GM12878 (cell line): Measurements from ENCODE around the gene ZNF69. TPM values are rescaled to one million over a fixed set of nuclear protein-coding genes. Genes with fewer than 3 reads are reported as not detected.

Experiments used
- BACH1 ChIP-seq: fragments of 450-650 bp; IDR thresholded peaks from 2 replicates; pipeline ENCODE4 v1.6.1; 2017; ENCODE audit warnings: mild to moderate bottlenecking, borderline replicate concordance
- HDGF ChIP-seq: fragments of 450-650 bp; IDR thresholded peaks from 2 replicates; pipeline ENCODE4 v1.6.1; 2016; ENCODE audit warnings: antibody characterized with exemption
- NFYB ChIP-seq: IDR thresholded peaks from 2 replicates; pipeline ENCODE4 v1.6.1; 2011; ENCODE audit warnings: low read depth, mild to moderate bottlenecking, low read length, improper control_type of control experiment, moderate library complexity; ENCODE audit not compliant: insufficient read depth
- polyA plus RNA-seq, 11 experiments: library from polyadenylated mRNA; depleted of rRNA in 4 of 11; unstranded in 6 of 11; stranded (reverse) in 5 of 11; fragments of >200 nt; fragmentation: Nextera tagmentation in 4 of 11; fragmentation: Illumina TruSeq in 1 of 11; extraction: Ambion mirVana in 4 of 11; extraction: Trizol in 1 of 11; gene quantifications; 1 replicate in 1 of 11; 2 replicates in 10 of 11; pipeline versions ENCODE4 v1.2.1 to v1.2.3, GENCODE V29; 2011 to 2016; ENCODE audit warnings: inconsistent platforms in 2 of 11, missing spikeins in 2 of 11, low read depth in 1 of 11
- total RNA-seq, 4 experiments: library from RNA; depleted of rRNA in 3 of 4; stranded (reverse); fragments of >200 nt in 3 of 4; fragmentation: Illumina TruSeq in 1 of 4; extraction: Trizol in 1 of 4; gene quantifications; 2 replicates each; pipeline versions ENCODE4 v1.2.1 to v1.2.3, GENCODE V29; 2013 to 2021

Gene ZNF69
- total and polyA plus RNA-seq, 10 of the 15 experiments (the other 5 are each of a cell fraction or from before 2014, with no cell fraction given) = 0.15 to 0.63 (median 0.49) TPM

DNA sequence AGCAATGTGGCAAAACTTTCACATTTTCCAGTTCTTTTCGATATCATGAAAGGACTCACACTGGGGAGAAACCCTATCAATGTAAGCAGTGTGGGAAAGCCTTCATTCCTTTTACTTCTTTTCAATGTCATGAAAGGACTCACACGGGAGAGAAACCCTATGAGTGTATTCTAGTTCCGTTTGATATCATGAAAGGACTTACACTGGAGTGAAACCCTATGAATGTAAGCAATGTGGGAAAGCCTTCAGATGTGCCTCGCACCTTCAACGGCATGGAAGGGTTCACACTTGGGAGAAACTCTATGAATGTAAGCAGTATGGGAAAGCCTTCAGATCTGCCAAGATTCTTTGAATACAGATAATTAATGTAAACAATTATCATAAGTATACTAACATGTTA, 62.7 kb downstream of the ZNF69 start (continued):
- TF ChIP-seq BACH1 (no peak), HDGF (no peak), NFYB (no peak)

Other genes starting within 250 kb of the ZNF69 start
Only the 7 nearest of the 10 such genes appear.
- 4.1 and 4.5 TPM in 2 replicates for gene ZNF441, start 120.8 kb upstream of the ZNF69 start, total RNA-seq (2014; rRNA removed)
- 6.1 and 7.7 TPM in 2 replicates for gene ZNF441, start 120.8 kb upstream of the ZNF69 start, total RNA-seq (2014; rRNA removed; fragmentation: Illumina TruSeq; extraction: Trizol)
- 3.0 and 4.1 TPM in 2 replicates for gene ZNF441, start 120.8 kb upstream of the ZNF69 start, total RNA-seq (2021)
- gene ZNF441, start 120.8 kb upstream of the ZNF69 start, polyA plus RNA-seq (2011; rRNA removed) = 9.4 and 15.1 TPM in 2 replicates
- 4.2 and 5.0 TPM in 2 replicates for gene ZNF441, start 120.8 kb upstream of the ZNF69 start, polyA plus RNA-seq (2014; fragmentation: Illumina TruSeq; extraction: Trizol)
- gene ZNF441, start 120.8 kb upstream of the ZNF69 start, polyA plus RNA-seq (2014; fragmentation: Nextera tagmentation; extraction: Ambion mirVana) = 1 to 10 TPM; 1.0 to 1.3 TPM
- gene ZNF441, start 120.8 kb upstream of the ZNF69 start, polyA plus RNA-seq (2014; rRNA removed) = 2.6 and 4.0 TPM in 2 replicates
- 1 to 10 TPM; 4.5 to 5.5 TPM for gene ZNF441, start 120.8 kb upstream of the ZNF69 start, polyA plus RNA-seq (2016; fragmentation: Nextera tagmentation; extraction: Ambion mirVana)
- gene ZNF491, start 89.3 kb upstream of the ZNF69 start, total RNA-seq (2014; rRNA removed) = 0.56 and 1.0 TPM in 2 replicates
- 0.58 and 0.69 TPM in 2 replicates for gene ZNF491, start 89.3 kb upstream of the ZNF69 start, total RNA-seq (2014; rRNA removed; fragmentation: Illumina TruSeq; extraction: Trizol)
- gene ZNF491, start 89.3 kb upstream of the ZNF69 start, total RNA-seq (2021) = 0.26 and 0.51 TPM in 2 replicates
- gene ZNF491, start 89.3 kb upstream of the ZNF69 start, polyA plus RNA-seq (2011; rRNA removed) = 0.19 and 0.22 TPM in 2 replicates
- 0.72 and 1.2 TPM in 2 replicates for gene ZNF491, start 89.3 kb upstream of the ZNF69 start, polyA plus RNA-seq (2014; fragmentation: Illumina TruSeq; extraction: Trizol)
- under 1 TPM; 0.18 to 0.49 TPM for gene ZNF491, start 89.3 kb upstream of the ZNF69 start, polyA plus RNA-seq (2014; fragmentation: Nextera tagmentation; extraction: Ambion mirVana)
- gene ZNF491, start 89.3 kb upstream of the ZNF69 start, polyA plus RNA-seq (2014; rRNA removed) = 0.28 and 1.4 TPM in 2 replicates
- gene ZNF491, start 89.3 kb upstream of the ZNF69 start, polyA plus RNA-seq (2016; fragmentation: Nextera tagmentation; extraction: Ambion mirVana) = under 1 TPM; 0.21 to 0.23 TPM
- gene ZNF440, start 73.5 kb upstream of the ZNF69 start, total RNA-seq (2014; rRNA removed) = 4.9 and 6.3 TPM in 2 replicates
- gene ZNF440, start 73.5 kb upstream of the ZNF69 start, total RNA-seq (2014; rRNA removed; fragmentation: Illumina TruSeq; extraction: Trizol) = 8.2 and 8.9 TPM in 2 replicates
- gene ZNF440, start 73.5 kb upstream of the ZNF69 start, total RNA-seq (2021) = 3.6 and 7.0 TPM in 2 replicates
- gene ZNF440, start 73.5 kb upstream of the ZNF69 start, polyA plus RNA-seq (2011; rRNA removed) = 3.6 and 5.4 TPM in 2 replicates
- 4.0 and 5.3 TPM in 2 replicates for gene ZNF440, start 73.5 kb upstream of the ZNF69 start, polyA plus RNA-seq (2014; fragmentation: Illumina TruSeq; extraction: Trizol)
- 1 to 10 TPM; 1.3 to 2.1 TPM for gene ZNF440, start 73.5 kb upstream of the ZNF69 start, polyA plus RNA-seq (2014; fragmentation: Nextera tagmentation; extraction: Ambion mirVana)
- gene ZNF440, start 73.5 kb upstream of the ZNF69 start, polyA plus RNA-seq (2014; rRNA removed) = 4.8 and 5.6 TPM in 2 replicates
- gene ZNF440, start 73.5 kb upstream of the ZNF69 start, polyA plus RNA-seq (2016; fragmentation: Nextera tagmentation; extraction: Ambion mirVana) = 1 to 10 TPM; 1.8 to 2.8 TPM
- gene ZNF439, start 39.1 kb upstream of the ZNF69 start, total RNA-seq (2014; rRNA removed) = 1.2 and 1.8 TPM in 2 replicates
- gene ZNF439, start 39.1 kb upstream of the ZNF69 start, total RNA-seq (2014; rRNA removed; fragmentation: Illumina TruSeq; extraction: Trizol) = 2.4 and 2.5 TPM in 2 replicates
- gene ZNF439, start 39.1 kb upstream of the ZNF69 start, total RNA-seq (2021) = 1.2 and 1.8 TPM in 2 replicates
- 0.53 and 0.79 TPM in 2 replicates for gene ZNF439, start 39.1 kb upstream of the ZNF69 start, polyA plus RNA-seq (2011; rRNA removed)
- 1.4 and 2.2 TPM in 2 replicates for gene ZNF439, start 39.1 kb upstream of the ZNF69 start, polyA plus RNA-seq (2014; fragmentation: Illumina TruSeq; extraction: Trizol)
- gene ZNF439, start 39.1 kb upstream of the ZNF69 start, polyA plus RNA-seq (2014; fragmentation: Nextera tagmentation; extraction: Ambion mirVana) = under 1 TPM; 0.43 to 0.77 TPM
- 1.4 and 1.7 TPM in 2 replicates for gene ZNF439, start 39.1 kb upstream of the ZNF69 start, polyA plus RNA-seq (2014; rRNA removed)
- gene ZNF439, start 39.1 kb upstream of the ZNF69 start, polyA plus RNA-seq (2016; fragmentation: Nextera tagmentation; extraction: Ambion mirVana) = 1 to 10 TPM; 1.1 to 1.2 TPM
- 10.5 and 12.4 TPM in 2 replicates for gene ZNF700, start 37.3 kb downstream of the ZNF69 start, total RNA-seq (2014; rRNA removed)
- gene ZNF700, start 37.3 kb downstream of the ZNF69 start, total RNA-seq (2014; rRNA removed; fragmentation: Illumina TruSeq; extraction: Trizol) = 15.1 and 16.2 TPM in 2 replicates
- gene ZNF700, start 37.3 kb downstream of the ZNF69 start, total RNA-seq (2021) = 11.2 and 11.8 TPM in 2 replicates
- 16.0 and 24.7 TPM in 2 replicates for gene ZNF700, start 37.3 kb downstream of the ZNF69 start, polyA plus RNA-seq (2011; rRNA removed)
- 13.6 and 16.3 TPM in 2 replicates for gene ZNF700, start 37.3 kb downstream of the ZNF69 start, polyA plus RNA-seq (2014; fragmentation: Illumina TruSeq; extraction: Trizol)
- gene ZNF700, start 37.3 kb downstream of the ZNF69 start, polyA plus RNA-seq (2014; fragmentation: Nextera tagmentation; extraction: Ambion mirVana) = 1 to 10 TPM; 6.7 to 8.3 TPM
- gene ZNF700, start 37.3 kb downstream of the ZNF69 start, polyA plus RNA-seq (2014; rRNA removed) = 11.1 and 11.8 TPM in 2 replicates
- gene ZNF700, start 37.3 kb downstream of the ZNF69 start, polyA plus RNA-seq (2016; fragmentation: Nextera tagmentation; extraction: Ambion mirVana) = 1 to 10 TPM; 8.1 to 8.4 TPM
- gene ZNF763, start 77.3 kb downstream of the ZNF69 start, total RNA-seq (2014; rRNA removed) = 0.62 and 0.98 TPM in 2 replicates
- 1.5 and 1.8 TPM in 2 replicates for gene ZNF763, start 77.3 kb downstream of the ZNF69 start, total RNA-seq (2014; rRNA removed; fragmentation: Illumina TruSeq; extraction: Trizol)
- gene ZNF763, start 77.3 kb downstream of the ZNF69 start, total RNA-seq (2021) = 0.66 and 1.0 TPM in 2 replicates
- gene ZNF763, start 77.3 kb downstream of the ZNF69 start, polyA plus RNA-seq (2011; rRNA removed) = 1.8 and 2.1 TPM in 2 replicates
- 1.3 and 1.6 TPM in 2 replicates for gene ZNF763, start 77.3 kb downstream of the ZNF69 start, polyA plus RNA-seq (2014; fragmentation: Illumina TruSeq; extraction: Trizol)
- under 1 TPM; 0.86 to 0.89 TPM for gene ZNF763, start 77.3 kb downstream of the ZNF69 start, polyA plus RNA-seq (2014; fragmentation: Nextera tagmentation; extraction: Ambion mirVana)
- 0.88 and 1.6 TPM in 2 replicates for gene ZNF763, start 77.3 kb downstream of the ZNF69 start, polyA plus RNA-seq (2014; rRNA removed)
- gene ZNF763, start 77.3 kb downstream of the ZNF69 start, polyA plus RNA-seq (2016; fragmentation: Nextera tagmentation; extraction: Ambion mirVana) = 1 to 10 TPM in 1 of 2 experiments, under 1 TPM in 1; 0.63 to 1.3 TPM
- 0.79 and 0.82 TPM in 2 replicates for gene ZNF433, start 147.9 kb downstream of the ZNF69 start, total RNA-seq (2014; rRNA removed)
- 1.5 and 1.8 TPM in 2 replicates for gene ZNF433, start 147.9 kb downstream of the ZNF69 start, total RNA-seq (2014; rRNA removed; fragmentation: Illumina TruSeq; extraction: Trizol)
- 1.2 and 1.3 TPM in 2 replicates for gene ZNF433, start 147.9 kb downstream of the ZNF69 start, total RNA-seq (2021)
- gene ZNF433, start 147.9 kb downstream of the ZNF69 start, polyA plus RNA-seq (2011; rRNA removed) = 0.95 and 1.0 TPM in 2 replicates
- gene ZNF433, start 147.9 kb downstream of the ZNF69 start, polyA plus RNA-seq (2014; fragmentation: Illumina TruSeq; extraction: Trizol) = 2.0 and 2.5 TPM in 2 replicates
- 1 to 10 TPM; 1.7 to 1.8 TPM for gene ZNF433, start 147.9 kb downstream of the ZNF69 start, polyA plus RNA-seq (2014; fragmentation: Nextera tagmentation; extraction: Ambion mirVana)
- gene ZNF433, start 147.9 kb downstream of the ZNF69 start, polyA plus RNA-seq (2014; rRNA removed) = 1.0 and 1.3 TPM in 2 replicates
- 1 to 10 TPM; 2.5 to 2.9 TPM for gene ZNF433, start 147.9 kb downstream of the ZNF69 start, polyA plus RNA-seq (2016; fragmentation: Nextera tagmentation; extraction: Ambion mirVana)